Measurements from ENCODE around the gene IGFBP3.

Gene IGFBP3

DNA sequence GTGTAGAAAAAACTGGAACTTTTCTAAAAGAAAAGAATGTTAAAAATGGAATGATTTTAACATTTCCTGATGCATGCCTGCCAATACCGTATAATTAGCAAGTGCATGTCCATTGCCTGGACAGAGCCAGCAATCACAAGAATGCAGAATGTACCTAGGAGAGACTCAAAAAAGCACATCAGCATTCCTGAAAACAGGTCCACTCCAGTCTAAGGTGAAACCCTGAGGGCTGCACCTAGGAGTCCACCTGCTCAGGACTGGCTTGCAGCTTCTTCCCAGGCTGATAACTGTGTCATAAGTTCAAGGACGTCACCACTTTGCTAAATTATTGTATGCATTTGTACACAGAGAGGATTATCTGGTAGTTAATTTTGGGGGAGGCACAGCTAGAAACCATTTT, 53.6 kb downstream of the IGFBP3 start:
- Histone ChIP-seq H3K4me3 (ENCODE audit: low read depth in 1 of 2, low read length in 1 of 2) (no peak overlapping the region), H3K36me3 (no peaks in the 10 kb centered on the region), H3K4me1 (ENCODE audit: control insufficient read depth in 1 of 2, insufficient read depth in 1 of 2, low read depth in 1 of 2, low read length in 1 of 2) (no peaks in the 10 kb centered on the region), H3K27me3 (no peaks in the 10 kb centered on the region), H3K27ac (no peak overlapping the region), H3K9me3 (no peaks in the 10 kb centered on the region)
- TF ChIP-seq, protein P1, sequence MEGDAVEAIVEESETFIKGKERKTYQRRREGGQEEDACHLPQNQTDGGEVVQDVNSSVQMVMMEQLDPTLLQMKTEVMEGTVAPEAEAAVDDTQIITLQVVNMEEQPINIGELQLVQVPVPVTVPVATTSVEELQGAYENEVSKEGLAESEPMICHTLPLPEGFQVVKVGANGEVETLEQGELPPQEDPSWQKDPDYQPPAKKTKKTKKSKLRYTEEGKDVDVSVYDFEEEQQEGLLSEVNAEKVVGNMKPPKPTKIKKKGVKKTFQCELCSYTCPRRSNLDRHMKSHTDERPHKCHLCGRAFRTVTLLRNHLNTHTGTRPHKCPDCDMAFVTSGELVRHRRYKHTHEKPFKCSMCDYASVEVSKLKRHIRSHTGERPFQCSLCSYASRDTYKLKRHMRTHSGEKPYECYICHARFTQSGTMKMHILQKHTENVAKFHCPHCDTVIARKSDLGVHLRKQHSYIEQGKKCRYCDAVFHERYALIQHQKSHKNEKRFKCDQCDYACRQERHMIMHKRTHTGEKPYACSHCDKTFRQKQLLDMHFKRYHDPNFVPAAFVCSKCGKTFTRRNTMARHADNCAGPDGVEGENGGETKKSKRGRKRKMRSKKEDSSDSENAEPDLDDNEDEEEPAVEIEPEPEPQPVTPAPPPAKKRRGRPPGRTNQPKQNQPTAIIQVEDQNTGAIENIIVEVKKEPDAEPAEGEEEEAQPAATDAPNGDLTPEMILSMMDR (IDR thresholded peaks at IDR 0.05), result no peak

DNA sequence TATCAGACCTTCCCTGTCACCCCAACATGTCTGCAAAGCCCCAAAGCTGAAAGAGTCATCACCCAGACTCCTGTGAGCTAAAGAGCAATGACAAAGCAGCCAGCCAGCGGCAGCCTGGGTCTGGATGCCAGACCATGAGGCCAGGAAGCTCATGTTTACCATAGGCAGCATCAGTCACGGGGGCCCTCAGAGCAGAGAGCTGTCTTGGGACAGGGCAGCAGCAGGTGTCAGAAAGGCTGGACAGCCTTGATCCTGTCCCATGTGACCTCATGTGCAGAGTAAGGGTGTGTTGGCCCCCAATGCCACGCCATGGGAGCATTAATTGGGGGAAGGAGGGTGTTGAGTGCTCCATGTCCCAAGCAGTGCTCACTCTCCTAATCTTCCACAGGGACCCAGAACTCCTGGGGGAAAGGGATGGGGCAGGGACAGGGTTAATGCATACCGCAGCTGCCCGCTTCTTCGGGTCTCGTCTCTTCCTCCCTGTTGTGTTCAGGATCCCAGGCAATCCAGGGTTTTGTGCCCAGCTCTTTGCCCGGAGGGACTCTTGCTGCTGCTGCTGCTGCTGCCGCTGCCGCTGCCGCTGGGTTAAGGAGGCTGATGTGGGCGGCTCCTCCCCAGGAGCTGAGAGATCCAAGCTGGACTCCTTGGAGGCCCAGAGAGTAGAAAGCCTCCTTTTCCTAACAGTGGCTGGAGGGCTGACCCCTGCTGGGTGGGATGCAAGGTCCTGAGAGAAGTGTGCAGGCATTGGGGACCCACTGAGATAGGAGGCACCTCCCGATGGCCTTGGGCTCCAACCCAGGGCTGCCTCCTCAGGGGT, 55.3 kb downstream of the IGFBP3 start:
- Histone ChIP-seq H3K4me1 (ENCODE audit: control insufficient read depth in 1 of 2, insufficient read depth in 1 of 2, low read depth in 1 of 2, low read length in 1 of 2) (no peaks in the 10 kb centered on the region), H3K27ac (no peak overlapping the region), H3K27me3 (no peaks in the 10 kb centered on the region), H3K9me3 (no peaks in the 10 kb centered on the region), H3K36me3 (no peaks in the 10 kb centered on the region), H3K4me3 (ENCODE audit: low read depth in 1 of 2, low read length in 1 of 2) (no peak overlapping the region)
- TF ChIP-seq, protein P1 (IDR thresholded peaks at IDR 0.05), result no peak

DNA sequence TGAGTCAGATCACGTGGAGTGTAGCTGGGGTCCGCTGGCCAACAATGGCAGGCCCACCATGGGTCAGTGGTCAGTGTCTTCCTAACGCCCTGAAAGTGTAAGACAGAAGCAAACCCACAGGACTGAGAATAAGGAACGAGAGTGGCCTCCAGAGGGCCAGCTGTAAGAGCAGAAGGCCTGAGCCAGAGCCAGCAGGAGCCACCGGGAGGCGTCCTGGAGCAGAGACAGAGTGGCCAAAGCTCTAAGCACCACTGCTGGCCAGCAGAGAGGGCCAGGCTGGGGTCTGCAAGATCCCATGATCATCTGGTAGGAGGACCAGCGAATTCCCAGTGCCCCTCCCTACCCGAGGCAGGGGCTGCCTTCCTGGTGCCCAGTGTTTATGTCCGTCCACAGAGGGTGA, 57.4 kb downstream of the IGFBP3 start:
- Histone ChIP-seq H3K4me1 (ENCODE audit: control insufficient read depth in 1 of 2, insufficient read depth in 1 of 2, low read depth in 1 of 2, low read length in 1 of 2) (no peaks in the 10 kb centered on the region), H3K36me3 (no peaks in the 10 kb centered on the region), H3K4me3 (ENCODE audit: low read depth in 1 of 2, low read length in 1 of 2) (no peak overlapping the region), H3K27ac (no peak overlapping the region), H3K9me3 (no peaks in the 10 kb centered on the region), H3K27me3 (peaks cover 6% of the 10 kb centered on the region)
- TF ChIP-seq, protein P1 (IDR thresholded peaks at IDR 0.05), result no peak
